OCI-LY1 (cell line): Measurements from ENCODE around the gene LRRC8B.

Source experiments
- H2AFZ ChIP-seq: fragments of 200-600 bp; sonication (generic), shearing (Covaris generic); 2 replicates; pipeline ENCODE4 v1.6.0; 2014; ENCODE audit warnings: antibody characterized with exemption, mild to moderate bottlenecking, low read length
- H3F3A ChIP-seq: fragments of 200-600 bp; sonication (generic), shearing (Covaris generic); 2 replicates; pipeline ENCODE4 v1.6.0; 2014; ENCODE audit warnings: mild to moderate bottlenecking, antibody characterized with exemption, low read length, moderate library complexity; ENCODE audit not compliant: insufficient read depth
- H3K27ac ChIP-seq: fragments of 200-600 bp; sonication (generic); 2 replicates; pipeline ENCODE4 v1.5.1; 2014; ENCODE audit warnings: low read length, mixed run types, mild to moderate bottlenecking, low read depth; ENCODE audit not compliant: poor library complexity, severe bottlenecking
- H3K27me3 ChIP-seq: fragments of 200-600 bp; sonication (generic); 2 replicates; pipeline ENCODE4 v1.6.0; 2014; ENCODE audit warnings: antibody characterized with exemption, mild to moderate bottlenecking, low read length, moderate library complexity; ENCODE audit not compliant: insufficient read depth
- H3K36me3 ChIP-seq: fragments of 200-600 bp; sonication (generic); 2 replicates; pipeline ENCODE4 v1.6.1; 2014; ENCODE audit warnings: mild to moderate bottlenecking, antibody characterized with exemption, low read length, moderate library complexity, mixed read lengths; ENCODE audit not compliant: insufficient read depth
- H3K4me1 ChIP-seq: fragments of 200-600 bp; sonication (generic); 2 replicates; pipeline ENCODE4 v1.5.1; 2014; ENCODE audit warnings: mild to moderate bottlenecking, low read length, moderate library complexity; ENCODE audit not compliant: insufficient read depth, severe bottlenecking
- H3K4me2 ChIP-seq: fragments of 200-600 bp; sonication (generic), shearing (Covaris generic); 2 replicates; pipeline ENCODE4 v1.6.1; 2014; ENCODE audit warnings: low read length
- H3K4me3 ChIP-seq: fragments of 200-600 bp; sonication (generic); 2 replicates; pipeline ENCODE4 v1.5.1; 2014; ENCODE audit warnings: low read length, low read depth, mild to moderate bottlenecking, mixed read lengths; ENCODE audit not compliant: poor library complexity, severe bottlenecking
- H3K79me2 ChIP-seq: fragments of 200-600 bp; shearing (Covaris generic); 2 replicates; pipeline ENCODE4 v1.6.1; 2016; ENCODE audit warnings: mixed run types, low read length, mixed read lengths; ENCODE audit not compliant: insufficient read depth
- H3K9ac ChIP-seq: fragments of 200-600 bp; sonication (generic), shearing (Covaris generic); 2 replicates; pipeline ENCODE4 v1.6.1; 2014; ENCODE audit warnings: mild to moderate bottlenecking, low read length, mixed read lengths
- H3K9me2 ChIP-seq: fragments of 200-600 bp; sonication (generic), shearing (Covaris generic); 2 replicates; pipeline ENCODE4 v1.6.1; 2014; ENCODE audit warnings: low read depth, mild to moderate bottlenecking, low read length, mixed read lengths
- H3K9me3 ChIP-seq: fragments of 200-600 bp; shearing (Covaris generic); 2 replicates; pipeline ENCODE4 v1.6.1; 2014; ENCODE audit warnings: low read length, mixed read lengths
- H4K20me1 ChIP-seq: fragments of 200-600 bp; sonication (generic), shearing (Covaris generic); 2 replicates; pipeline ENCODE4 v1.6.0; 2016; ENCODE audit warnings: mild to moderate bottlenecking, low read length; ENCODE audit not compliant: insufficient read depth
- CTCF ChIP-seq: fragments of 200-600 bp; sonication (generic), shearing (Covaris generic); IDR thresholded peaks from 2 replicates; pipeline ENCODE4 v1.5.1; 2017; ENCODE audit warnings: mild to moderate bottlenecking, antibody characterized with exemption, low read length, moderate library complexity, mixed read lengths
- EZH2 ChIP-seq: fragments of 200-600 bp; sonication (generic), shearing (Covaris generic); IDR thresholded peaks from 2 replicates; pipeline ENCODE4 v1.8.0; 2017; ENCODE audit warnings: borderline replicate concordance, mixed run types, mild to moderate bottlenecking, antibody characterized with exemption, low read length, moderate library complexity, mixed read lengths

Gene LRRC8B

DNA sequence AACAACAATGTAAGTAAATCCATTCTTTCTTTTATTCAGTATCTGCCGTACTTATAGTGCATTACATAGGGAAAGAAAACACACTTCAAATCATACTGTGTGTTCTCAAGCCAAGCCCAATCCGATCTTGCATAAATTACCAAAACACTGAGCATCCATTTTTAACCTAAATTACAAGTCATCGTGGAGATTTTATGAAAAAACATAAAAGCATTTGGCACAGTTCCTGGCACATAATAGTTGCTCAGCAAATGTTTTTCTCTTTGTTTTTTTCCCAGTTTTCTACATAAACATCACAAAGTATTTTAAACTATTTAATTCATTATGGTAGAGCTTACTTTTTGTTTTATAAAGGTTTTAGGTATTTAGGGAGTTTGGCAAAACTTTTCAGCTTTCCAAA is 60.2 kb downstream of the LRRC8B start:
- Histone ChIP-seq H3K36me3 (peaks cover 72% of the 10 kb centered on the region), H3K27ac (no peak overlapping the region), H3F3A (no peaks in the 10 kb centered on the region), H4K20me1 (no peaks in the 10 kb centered on the region), H3K4me2 (no peak overlapping the region), H3K9me2 (no peaks in the 10 kb centered on the region), H3K4me1 (no peaks in the 10 kb centered on the region), H3K9ac (no peak overlapping the region), H2AFZ (no peak overlapping the region), H3K4me3 (no peak overlapping the region), H3K27me3 (no peaks in the 10 kb centered on the region), H3K79me2 (no peaks in the 10 kb centered on the region), H3K9me3 (no peaks in the 10 kb centered on the region)
- no peak for TF ChIP-seq EZH2
- TF ChIP-seq CTCF, result no peak

GRCh38 chr1:89587729-89588161 is 63.1 kb downstream of the LRRC8B start:
- no peaks in the 10 kb centered on the region for H4K20me1 ChIP-seq
- H3K9me3 ChIP-seq, result no peaks in the 10 kb centered on the region
- no peak overlapping the region for H3K4me3 ChIP-seq
- no peaks in the 10 kb centered on the region for H3F3A ChIP-seq
- H3K36me3 ChIP-seq, result peaks cover 49% of the 10 kb centered on the region
- H3K9ac ChIP-seq, result no peak overlapping the region
- H3K9me2 ChIP-seq, result no peaks in the 10 kb centered on the region
- H3K79me2 ChIP-seq, result no peaks in the 10 kb centered on the region
- TF ChIP-seq EZH2, result no peak
- TF ChIP-seq CTCF, result no peak
- H3K4me1 ChIP-seq, result no peaks in the 10 kb centered on the region
- H3K27ac ChIP-seq, result no peak overlapping the region
- H2AFZ ChIP-seq, result no peak overlapping the region
- H3K4me2 ChIP-seq, result no peak overlapping the region
- no peaks in the 10 kb centered on the region for H3K27me3 ChIP-seq

- Histone ChIP-seq H3K9me2 (no peaks in the 10 kb centered on the region), H4K20me1 (no peaks in the 10 kb centered on the region), H3K4me1 (no peaks in the 10 kb centered on the region), H3F3A (no peaks in the 10 kb centered on the region), H2AFZ (no peak overlapping the region), H3K27ac (no peak overlapping the region), H3K79me2 (no peaks in the 10 kb centered on the region), H3K9ac (no peak overlapping the region), H3K4me3 (no peak overlapping the region), H3K9me3 (no peaks in the 10 kb centered on the region), H3K4me2 (no peak overlapping the region), H3K36me3 (peaks cover 47% of the 10 kb centered on the region; the same call in 1 of the 2 replicates), H3K27me3 (no peaks in the 10 kb centered on the region)
- TF ChIP-seq CTCF (no peak), EZH2 (no peak)
Observed at GRCh38 chr1:89588480-89588879, 63.9 kb downstream of the LRRC8B start.
